Measurements from ENCODE around the gene BLVRA.

Gene BLVRA

GRCh38 chr7:43735403-43735801, 23.1 kb upstream of the BLVRA start:
- Mint-ChIP-seq H3K9me3 (ENCODE audit: low read depth) (no peaks in the 10 kb centered on the region), H3K27me3 (no peaks in the 10 kb centered on the region), H3K27ac (peak overlapping the region; percentile 30), H3K4me3 (peak overlapping the region; percentile 1), H3K36me3 (no peaks in the 10 kb centered on the region), H3K4me1 (ENCODE audit: low read depth) (peaks cover 7% of the 10 kb centered on the region)

- H3K36me3 Mint-ChIP-seq: no peaks in the 10 kb centered on the region
- no peak overlapping the region for H3K4me3 Mint-ChIP-seq
- H3K27me3 Mint-ChIP-seq: no peaks in the 10 kb centered on the region
- H3K9me3 Mint-ChIP-seq (ENCODE audit: low read depth): no peaks in the 10 kb centered on the region
- peaks cover 7% of the 10 kb centered on the region for H3K4me1 Mint-ChIP-seq (ENCODE audit: low read depth)
- peak overlapping the region; percentile 34 for H3K27ac Mint-ChIP-seq
Measured at GRCh38 chr7:43735802-43736603, 22.5 kb upstream of the BLVRA start.

- no peak overlapping the region for H3K27ac Mint-ChIP-seq
- H3K27me3 Mint-ChIP-seq: no peaks in the 10 kb centered on the region
- H3K4me3 Mint-ChIP-seq: no peak overlapping the region
- no peaks in the 10 kb centered on the region for H3K36me3 Mint-ChIP-seq
- H3K4me1 Mint-ChIP-seq (ENCODE audit: low read depth): peaks cover 7% of the 10 kb centered on the region
- H3K9me3 Mint-ChIP-seq (ENCODE audit: low read depth): no peaks in the 10 kb centered on the region
Measured at GRCh38 chr7:43737467-43738127, 20.9 kb upstream of the BLVRA start.

- Mint-ChIP-seq H3K36me3 (no peaks in the 10 kb centered on the region), H3K4me1 (ENCODE audit: low read depth) (no peaks in the 10 kb centered on the region), H3K27ac (no peak overlapping the region), H3K27me3 (peaks cover 2% of the 10 kb centered on the region), H3K9me3 (ENCODE audit: low read depth) (no peaks in the 10 kb centered on the region), H3K4me3 (no peak overlapping the region)
Measured at GRCh38 chr7:43742692-43743091, 15.8 kb upstream of the BLVRA start.

GRCh38 chr7:43747328-43748105, 11.0 kb upstream of the BLVRA start:
- H3K36me3 Mint-ChIP-seq: no peaks in the 10 kb centered on the region
- H3K9me3 Mint-ChIP-seq (ENCODE audit: low read depth): no peaks in the 10 kb centered on the region
- peaks cover 1% of the 10 kb centered on the region for H3K4me1 Mint-ChIP-seq (ENCODE audit: low read depth)
- peaks cover 2% of the 10 kb centered on the region for H3K27me3 Mint-ChIP-seq
- H3K27ac Mint-ChIP-seq: no peak overlapping the region
- no peak overlapping the region for H3K4me3 Mint-ChIP-seq

GRCh38 chr7:43749383-43749940, 9.0 kb upstream of the BLVRA start:
- no peak overlapping the region for H3K27ac Mint-ChIP-seq

GRCh38 chr7:43750016-43750887, 8.2 kb upstream of the BLVRA start:
- H3K36me3 Mint-ChIP-seq: no peaks in the 10 kb centered on the region
- H3K4me3 Mint-ChIP-seq: no peak overlapping the region
- no peaks in the 10 kb centered on the region for H3K9me3 Mint-ChIP-seq (ENCODE audit: low read depth)
- no peak overlapping the region for H3K27ac Mint-ChIP-seq
- H3K4me1 Mint-ChIP-seq (ENCODE audit: low read depth): peaks cover 1% of the 10 kb centered on the region
- peaks cover 2% of the 10 kb centered on the region for H3K27me3 Mint-ChIP-seq

More at GRCh38 chr7:43749383-43749940, 9.0 kb upstream of the BLVRA start:
- H3K4me3 Mint-ChIP-seq: no peak overlapping the region
- peaks cover 2% of the 10 kb centered on the region for H3K27me3 Mint-ChIP-seq
- no peaks in the 10 kb centered on the region for H3K9me3 Mint-ChIP-seq (ENCODE audit: low read depth)
- peaks cover 1% of the 10 kb centered on the region for H3K4me1 Mint-ChIP-seq (ENCODE audit: low read depth)
- H3K36me3 Mint-ChIP-seq: no peaks in the 10 kb centered on the region

- peaks cover 9% of the 10 kb centered on the region for H3K4me1 Mint-ChIP-seq (ENCODE audit: low read depth)
- no peak overlapping the region for H3K4me3 Mint-ChIP-seq
- H3K9me3 Mint-ChIP-seq (ENCODE audit: low read depth): no peaks in the 10 kb centered on the region
- no peak overlapping the region for H3K27ac Mint-ChIP-seq
- H3K36me3 Mint-ChIP-seq: no peaks in the 10 kb centered on the region
- H3K27me3 Mint-ChIP-seq: no peaks in the 10 kb centered on the region
Measured at GRCh38 chr7:43752411-43752810, 6.1 kb upstream of the BLVRA start.

- H3K36me3 Mint-ChIP-seq: no peaks in the 10 kb centered on the region
- H3K27me3 Mint-ChIP-seq: no peaks in the 10 kb centered on the region
- peaks cover 15% of the 10 kb centered on the region for H3K4me1 Mint-ChIP-seq (ENCODE audit: low read depth)
- no peak overlapping the region for H3K27ac Mint-ChIP-seq
- no peak overlapping the region for H3K4me3 Mint-ChIP-seq
- H3K9me3 Mint-ChIP-seq (ENCODE audit: low read depth): no peaks in the 10 kb centered on the region
Measured at GRCh38 chr7:43753271-43753810, 5.1 kb upstream of the BLVRA start.

- Mint-ChIP-seq H3K9me3 (ENCODE audit: low read depth) (no peaks in the 10 kb centered on the region), H3K27me3 (no peaks in the 10 kb centered on the region), H3K27ac (no peak overlapping the region), H3K4me3 (no peak overlapping the region), H3K4me1 (ENCODE audit: low read depth) (peaks cover 15% of the 10 kb centered on the region), H3K36me3 (no peaks in the 10 kb centered on the region)
Measured at GRCh38 chr7:43753843-43754242, 4.6 kb upstream of the BLVRA start.

GRCh38 chr7:43754596-43754995, 3.9 kb upstream of the BLVRA start:
- no peak overlapping the region for H3K27ac Mint-ChIP-seq
- no peaks in the 10 kb centered on the region for H3K9me3 Mint-ChIP-seq (ENCODE audit: low read depth)
- H3K36me3 Mint-ChIP-seq: no peaks in the 10 kb centered on the region
- H3K27me3 Mint-ChIP-seq: no peaks in the 10 kb centered on the region
- no peak overlapping the region for H3K4me3 Mint-ChIP-seq
- peaks cover 19% of the 10 kb centered on the region for H3K4me1 Mint-ChIP-seq (ENCODE audit: low read depth)

- Mint-ChIP-seq H3K9me3 (ENCODE audit: low read depth) (no peaks in the 10 kb centered on the region), H3K27me3 (no peaks in the 10 kb centered on the region), H3K36me3 (no peaks in the 10 kb centered on the region), H3K4me3 (peak overlapping the region; percentile 85), H3K27ac (peak overlapping the region; percentile 68), H3K4me1 (ENCODE audit: low read depth) (peaks cover 28% of the 10 kb centered on the region)
Measured at GRCh38 chr7:43756368-43757072, 2.0 kb upstream of the BLVRA start.

- H3K9me3 Mint-ChIP-seq (ENCODE audit: low read depth): no peaks in the 10 kb centered on the region
- peaks cover 35% of the 10 kb centered on the region for H3K4me1 Mint-ChIP-seq (ENCODE audit: low read depth)
- no peaks in the 10 kb centered on the region for H3K27me3 Mint-ChIP-seq
- no peaks in the 10 kb centered on the region for H3K36me3 Mint-ChIP-seq
- H3K27ac Mint-ChIP-seq: peak overlapping the region; percentile 68
- peak overlapping the region; percentile 85 for H3K4me3 Mint-ChIP-seq
Measured at GRCh38 chr7:43757073-43757720, 1.3 kb upstream of the BLVRA start.
